PC-9 (cell line): ENCODE data around the gene TOMM34.

Experiments used
- EZH2 ChIP-seq: fragments of 200-600 bp; sonication (generic); IDR thresholded peaks from 2 replicates; pipeline ENCODE4 v1.8.0; 2017; ENCODE audit warnings: antibody characterized with exemption, low read depth
- TF ChIP-seq, protein P1 (sequence below): fragments of 200-600 bp; sonication (generic); conservative IDR thresholded peaks from 2 replicates; pipeline ENCODE4 v1.6.1; 2017; ENCODE audit warnings: mixed run types, antibody characterized with exemption, mild to moderate bottlenecking, moderate library complexity

DNA sequence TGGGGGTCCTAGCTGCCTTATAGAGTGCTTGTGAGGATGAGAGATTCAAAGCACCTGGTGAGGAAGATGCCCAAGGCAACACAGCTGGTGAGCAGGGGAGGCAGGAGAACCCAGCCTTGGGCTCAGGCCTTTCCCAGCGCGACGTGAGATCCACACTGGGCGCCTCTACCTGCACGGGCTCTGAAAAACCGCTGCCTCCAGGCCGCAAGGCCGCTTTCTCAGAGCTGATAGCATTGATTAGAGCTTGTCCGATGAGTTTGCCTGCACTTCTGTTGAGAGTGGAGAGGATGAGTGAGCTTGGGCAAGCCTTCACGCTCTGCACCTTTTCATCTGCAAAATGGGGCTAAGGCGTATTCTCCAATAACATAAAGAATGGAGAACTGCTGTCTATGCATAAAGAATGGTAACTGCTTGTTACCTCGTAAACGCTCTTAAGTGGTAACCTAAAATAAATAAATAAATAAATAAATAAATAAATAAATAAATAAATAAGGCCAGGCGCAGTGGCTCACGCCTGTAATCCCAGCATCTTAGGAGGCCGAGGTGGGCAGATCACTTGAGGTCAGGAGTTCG is 49.4 kb downstream of the TOMM34 start:
- TF ChIP-seq, protein P1, sequence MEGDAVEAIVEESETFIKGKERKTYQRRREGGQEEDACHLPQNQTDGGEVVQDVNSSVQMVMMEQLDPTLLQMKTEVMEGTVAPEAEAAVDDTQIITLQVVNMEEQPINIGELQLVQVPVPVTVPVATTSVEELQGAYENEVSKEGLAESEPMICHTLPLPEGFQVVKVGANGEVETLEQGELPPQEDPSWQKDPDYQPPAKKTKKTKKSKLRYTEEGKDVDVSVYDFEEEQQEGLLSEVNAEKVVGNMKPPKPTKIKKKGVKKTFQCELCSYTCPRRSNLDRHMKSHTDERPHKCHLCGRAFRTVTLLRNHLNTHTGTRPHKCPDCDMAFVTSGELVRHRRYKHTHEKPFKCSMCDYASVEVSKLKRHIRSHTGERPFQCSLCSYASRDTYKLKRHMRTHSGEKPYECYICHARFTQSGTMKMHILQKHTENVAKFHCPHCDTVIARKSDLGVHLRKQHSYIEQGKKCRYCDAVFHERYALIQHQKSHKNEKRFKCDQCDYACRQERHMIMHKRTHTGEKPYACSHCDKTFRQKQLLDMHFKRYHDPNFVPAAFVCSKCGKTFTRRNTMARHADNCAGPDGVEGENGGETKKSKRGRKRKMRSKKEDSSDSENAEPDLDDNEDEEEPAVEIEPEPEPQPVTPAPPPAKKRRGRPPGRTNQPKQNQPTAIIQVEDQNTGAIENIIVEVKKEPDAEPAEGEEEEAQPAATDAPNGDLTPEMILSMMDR = no peak
- TF ChIP-seq EZH2 = no peak
